DMS 273 treated with DMSO at 0.1 percent for 48 hours (cell line): ENCODE results near the gene NFASC.
A peak's percentile ranks its signal among the peaks of the same experiment; 100 is the strongest.

ENCODE experiments used
- DNase-seq: peaks from one replicate; lab custom pipeline; 2025; lab: John Stamatoyannopoulos, UW

Gene NFASC

DNA sequence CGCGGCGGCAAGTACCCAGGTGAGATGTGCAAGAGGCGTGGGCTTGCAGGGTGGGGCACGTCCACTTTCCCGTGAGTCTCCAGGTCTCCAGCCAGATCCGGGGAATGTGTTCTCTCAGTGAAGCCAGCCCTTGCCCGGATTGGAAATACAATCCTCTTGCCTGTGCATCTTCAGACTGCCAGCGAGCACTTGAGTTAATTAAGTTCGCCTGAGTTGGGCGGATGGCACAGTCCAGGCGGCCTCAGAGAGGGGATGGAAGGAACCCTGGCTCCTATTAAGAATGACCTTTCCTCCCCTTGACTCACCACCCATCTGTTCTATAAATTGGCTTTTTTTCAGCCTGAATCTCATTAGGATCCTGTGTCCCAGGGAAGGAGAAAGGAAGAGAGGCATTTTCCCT is 139.0 kb downstream of the NFASC start:
- DNase-seq, result peak; percentile 57

DNA sequence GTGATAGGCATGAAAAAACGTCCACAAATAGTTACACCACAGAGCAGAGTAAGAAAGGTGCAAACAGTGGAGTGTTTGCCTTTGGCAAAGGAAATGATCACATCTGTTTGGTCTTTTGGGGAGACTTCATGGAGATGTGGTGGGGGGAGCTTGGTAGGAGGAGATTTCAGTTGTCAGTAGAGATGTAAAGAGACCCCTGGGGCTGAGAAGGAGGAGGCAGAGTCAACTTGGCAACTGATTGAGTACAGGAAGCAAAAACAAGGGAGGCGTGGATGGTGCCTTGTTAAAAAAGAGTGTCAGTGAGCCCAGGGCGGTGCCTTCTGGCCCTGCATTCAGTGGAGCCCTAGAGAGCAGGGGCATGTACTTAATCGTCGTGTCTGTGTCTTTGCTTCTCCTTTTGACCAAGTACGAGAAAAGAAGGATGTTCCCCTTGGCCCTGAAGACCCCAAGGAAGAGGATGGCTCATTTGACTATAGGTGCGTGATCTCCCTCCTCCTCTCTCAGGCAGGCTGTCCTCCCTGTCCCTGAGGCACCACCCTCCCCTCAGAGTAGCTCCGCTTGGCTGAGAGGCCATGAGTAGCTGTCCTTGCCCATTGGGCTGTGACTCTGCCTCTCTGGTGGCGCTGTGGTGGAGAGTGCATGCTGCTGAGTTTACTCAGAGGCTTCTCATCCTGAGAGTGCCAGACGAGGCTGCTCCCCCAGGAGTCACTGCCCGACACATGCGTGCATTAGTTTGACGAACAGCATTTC is 141.9 kb downstream of the NFASC start:
- DNase-seq, result no peak

DNA sequence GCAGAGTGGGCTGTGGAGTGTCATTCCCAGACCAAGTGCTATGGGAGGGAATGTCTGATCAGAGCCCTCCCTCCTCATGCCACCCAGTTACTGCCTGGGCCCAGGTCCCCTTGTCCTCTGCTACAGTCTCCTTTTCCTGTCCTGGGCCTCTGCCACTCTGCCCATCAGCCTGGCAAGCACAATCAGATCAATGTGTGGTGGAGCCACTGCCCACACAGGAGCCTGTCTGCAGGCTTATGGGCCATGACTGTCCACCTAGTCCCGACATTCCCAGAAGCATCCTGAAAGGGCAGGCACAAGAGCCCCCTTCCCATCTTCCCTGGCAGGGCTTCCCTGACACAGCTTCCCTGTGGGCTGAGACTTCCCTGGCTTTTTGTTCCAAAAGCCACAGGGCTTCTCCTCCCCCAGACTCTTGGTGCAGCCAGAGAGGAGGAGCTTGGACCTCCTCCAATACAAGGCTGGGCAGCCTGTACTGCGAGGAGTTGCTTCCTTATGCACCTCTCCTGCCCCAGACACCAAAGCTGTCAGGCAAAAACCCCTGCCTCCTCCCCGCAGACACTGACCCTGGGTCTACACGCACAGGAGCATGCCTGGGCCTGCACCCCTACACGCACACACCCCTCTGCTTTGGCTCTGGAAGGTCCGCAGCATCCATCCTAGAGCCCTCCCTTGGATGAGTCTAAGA is 143.2 kb downstream of the NFASC start:
- DNase-seq, result peak; percentile 36

GRCh38 chr1:205014783-205015182 is 144.1 kb downstream of the NFASC start:
- no peak for DNase-seq

GRCh38 chr1:205015241-205015640 is 144.6 kb downstream of the NFASC start:
- no peak for DNase-seq

DNA sequence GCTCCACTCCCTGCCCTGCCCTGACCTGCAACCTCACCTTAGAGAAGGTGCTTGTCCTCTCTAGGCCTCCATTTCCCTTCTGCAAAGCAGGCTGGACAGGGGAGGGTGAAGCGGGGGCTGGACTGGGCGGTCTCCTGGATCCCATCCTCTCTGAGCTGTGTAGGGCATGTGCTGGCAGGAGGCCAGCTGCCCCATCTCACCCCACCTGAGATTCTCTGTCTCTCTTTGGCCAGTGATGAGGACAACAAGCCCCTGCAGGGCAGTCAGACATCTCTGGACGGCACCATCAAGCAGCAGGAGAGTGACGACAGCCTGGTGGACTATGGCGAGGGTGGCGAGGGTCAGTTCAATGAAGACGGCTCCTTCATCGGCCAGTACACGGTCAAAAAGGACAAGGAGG is 145.4 kb downstream of the NFASC start:
- DNase-seq, result no peak

DNA sequence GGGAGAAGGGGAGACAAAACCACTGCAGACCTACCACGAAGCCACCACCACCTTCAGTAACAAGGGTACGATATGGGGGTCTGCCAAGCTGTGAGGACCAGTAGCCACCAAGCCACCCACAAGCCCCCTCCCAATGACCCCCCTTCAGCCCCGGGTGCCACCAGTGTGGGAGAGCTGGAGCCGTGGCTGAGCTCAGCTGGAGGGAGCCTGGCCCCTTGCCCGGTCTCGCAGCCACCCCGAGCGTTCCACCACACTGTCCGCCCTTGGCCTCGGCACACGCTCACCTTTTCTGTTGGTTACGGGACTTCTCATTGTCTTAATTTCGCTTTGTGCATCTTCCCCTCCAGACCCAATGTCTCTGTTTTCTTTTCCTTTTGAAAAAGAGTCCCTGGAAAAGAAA is 145.9 kb downstream of the NFASC start:
- DNase-seq, result no peak

DNA sequence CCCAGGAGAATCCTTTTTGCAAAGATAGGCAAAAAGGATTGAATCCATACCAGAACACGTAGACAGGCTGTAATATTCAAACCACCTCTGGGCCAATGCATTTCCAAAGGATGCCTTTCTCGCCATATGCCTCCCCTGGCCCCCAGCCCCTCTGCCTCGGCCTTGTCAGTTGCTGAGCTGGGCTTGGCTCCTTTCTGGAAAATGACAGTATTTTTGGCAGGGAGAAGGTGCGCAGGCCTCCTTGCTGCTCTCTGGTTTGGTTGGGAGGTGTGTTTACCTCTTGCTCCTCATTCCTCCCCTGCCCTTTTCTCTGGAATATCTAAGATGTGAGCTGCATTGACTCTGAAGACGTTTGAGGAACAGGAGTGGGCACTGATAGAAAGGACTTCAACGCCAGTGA is 146.3 kb downstream of the NFASC start:
- no peak for DNase-seq

DNA sequence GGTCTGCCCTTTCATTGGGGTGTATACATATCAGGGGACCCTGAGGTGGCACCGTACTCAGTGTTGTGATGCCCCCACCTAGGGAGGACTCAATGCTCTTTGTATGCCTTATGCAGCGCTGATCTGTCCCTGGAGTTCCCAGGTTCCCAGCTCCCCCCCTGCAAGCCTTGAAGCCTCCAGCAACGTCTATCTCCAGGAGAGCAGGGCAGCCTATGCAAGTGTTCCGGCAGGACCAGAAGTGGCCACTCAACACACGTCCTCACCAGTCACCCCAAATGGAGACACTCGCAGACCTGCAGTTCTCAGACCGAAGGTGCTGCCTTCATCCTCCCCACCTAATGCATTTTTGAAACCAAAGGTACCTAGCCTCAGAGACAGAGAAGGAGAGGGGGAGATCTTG is 147.1 kb downstream of the NFASC start:
- no peak for DNase-seq

DNA sequence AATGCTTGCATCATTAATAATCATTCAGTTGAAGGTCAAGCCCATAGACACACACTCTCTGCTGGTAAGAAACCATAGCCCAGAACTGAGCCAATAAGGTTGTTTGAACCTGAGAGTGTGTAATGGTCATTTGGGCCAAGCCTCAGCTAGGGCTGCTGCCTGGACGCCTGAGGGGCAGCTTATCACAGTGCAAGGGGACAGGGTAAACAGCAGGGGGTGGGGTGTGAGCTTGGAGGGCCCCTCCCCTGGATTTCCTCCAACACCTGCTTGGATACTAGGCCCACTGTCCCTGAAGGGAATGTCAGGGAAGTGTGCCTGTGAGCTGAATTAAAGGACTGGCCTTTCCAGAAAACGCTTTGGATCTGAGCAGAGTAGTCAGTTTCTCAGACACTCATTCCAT is 147.7 kb downstream of the NFASC start:
- no peak for DNase-seq

- no peak for DNase-seq
These were observed 149.8 kb downstream of the NFASC start for GRCh38 chr1:205020466-205020865.

DNA sequence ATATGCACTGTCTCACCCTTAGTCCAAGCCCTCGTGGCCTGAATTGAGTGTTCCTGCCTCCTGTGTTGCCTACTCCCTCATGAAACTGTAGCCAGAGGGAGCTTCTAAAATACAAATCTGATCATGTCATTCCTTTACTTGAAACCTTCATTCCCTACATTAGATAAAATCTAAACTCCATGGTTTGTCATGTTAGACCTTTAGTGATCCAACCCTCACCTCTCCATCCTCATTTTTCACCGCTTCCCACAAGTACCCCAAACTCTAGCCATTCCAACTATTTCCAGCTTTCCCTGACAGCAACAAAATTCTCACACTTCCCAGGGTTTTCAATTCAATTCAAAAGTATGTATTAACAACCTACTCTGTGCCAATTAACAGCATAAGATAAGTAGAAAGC is 154.0 kb downstream of the NFASC start:
- DNase-seq, result no peak

- no peak for DNase-seq
These were observed 154.6 kb downstream of the NFASC start for GRCh38 chr1:205025239-205025638.

DNA sequence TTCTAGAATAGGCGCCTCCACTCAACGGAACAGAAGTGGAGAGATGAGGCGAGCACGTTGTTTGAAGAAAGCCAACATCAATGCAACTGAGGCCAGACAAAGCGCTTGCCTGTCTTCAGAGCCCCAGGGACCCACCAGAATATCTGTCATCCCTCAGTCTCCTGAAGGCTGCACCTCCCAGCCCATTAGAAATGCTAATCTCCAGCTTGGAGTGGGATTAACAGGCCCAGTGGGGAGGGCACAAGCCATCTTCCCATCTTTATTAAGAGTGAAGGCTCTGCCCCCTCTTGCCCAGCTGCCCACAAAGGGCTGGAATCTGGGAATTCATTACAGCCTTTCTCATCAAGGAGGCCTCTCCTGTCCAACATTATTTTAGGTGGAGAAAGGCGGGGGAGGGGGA is 155.5 kb downstream of the NFASC start:
- no peak for DNase-seq

DNA sequence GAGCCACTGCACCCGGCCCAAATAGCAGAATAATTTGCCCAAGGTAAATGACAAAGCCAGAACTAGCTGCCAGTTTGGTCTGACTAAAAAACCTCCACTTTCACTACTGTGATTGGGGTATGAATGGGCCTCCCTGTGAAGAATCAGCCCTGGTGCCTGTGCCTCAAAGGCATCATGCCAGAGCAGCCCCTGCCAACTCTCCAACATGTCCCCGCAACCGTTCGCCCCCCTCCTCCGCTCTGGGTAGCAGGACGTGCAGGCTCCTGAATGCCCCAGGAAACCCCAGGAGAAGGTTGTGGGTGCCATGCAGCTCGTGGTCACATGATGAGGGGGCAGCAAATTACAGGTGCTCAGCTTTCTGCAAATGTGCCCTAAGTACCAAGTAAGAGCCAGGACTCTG is 157.7 kb downstream of the NFASC start:
- no peak for DNase-seq

- no peak for DNase-seq
These were observed 158.3 kb downstream of the NFASC start for GRCh38 chr1:205028924-205029323.

DNA sequence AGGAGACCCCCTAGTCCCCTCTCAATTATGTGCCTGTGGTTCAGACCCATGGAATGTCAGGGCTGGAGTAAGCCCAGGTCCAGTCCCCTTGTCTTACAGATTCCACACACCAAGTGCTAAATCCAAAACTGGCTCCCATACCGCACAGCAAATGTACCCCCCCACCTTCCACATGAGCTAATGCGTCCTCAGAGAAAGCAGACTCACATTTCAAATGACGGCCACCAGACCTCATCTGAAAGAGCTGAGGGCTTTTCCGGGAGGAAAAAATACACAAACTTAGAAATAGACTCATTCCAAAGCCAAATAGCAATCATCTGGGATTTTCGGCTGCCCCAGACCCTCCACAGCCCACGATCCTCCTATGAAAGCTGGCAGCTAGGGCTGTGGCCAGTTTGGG is 159.6 kb downstream of the NFASC start:
- no peak for DNase-seq

DNA sequence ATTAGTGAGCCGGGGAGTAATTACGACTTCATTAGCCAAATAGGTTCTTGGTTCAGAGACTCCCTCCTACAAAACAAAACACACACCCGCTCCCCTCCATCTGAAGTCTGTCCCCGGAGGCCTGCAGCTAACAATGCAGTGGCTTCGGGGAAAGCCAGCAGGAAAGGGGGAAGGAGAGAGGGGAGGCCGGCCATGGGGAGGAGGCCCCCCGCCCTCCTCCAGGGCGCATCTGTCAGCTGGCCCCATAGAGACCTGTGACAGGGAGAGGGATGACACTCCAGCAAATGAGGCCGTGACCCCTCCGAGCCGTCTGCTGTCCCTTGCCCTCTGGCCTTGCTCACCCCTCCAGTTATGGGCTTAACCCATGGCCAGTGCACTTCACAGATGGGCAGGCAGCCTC is 160.2 kb downstream of the NFASC start:
- no peak for DNase-seq

DNA sequence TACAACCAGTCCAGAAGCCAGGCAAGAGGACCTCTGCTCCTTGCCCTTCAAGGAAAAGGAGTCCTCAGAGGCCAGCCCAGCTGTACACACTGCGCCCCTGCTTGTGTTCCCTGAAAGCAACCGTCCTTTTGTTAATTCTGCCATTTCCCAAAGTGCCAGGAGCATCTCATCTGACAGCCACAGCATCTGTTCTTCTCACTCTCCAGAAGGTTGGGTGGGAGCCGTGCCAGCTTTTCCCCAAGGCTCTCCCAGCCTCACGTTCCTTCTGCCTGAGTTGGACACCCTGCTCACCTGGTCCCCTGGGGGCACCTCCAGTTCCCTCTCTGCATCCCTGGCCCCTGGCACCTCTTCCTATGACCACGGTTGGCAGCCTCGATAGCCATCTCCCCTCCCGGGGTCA is 161.8 kb downstream of the NFASC start:
- DNase-seq, result peak; percentile 82

GRCh38 chr1:205037539-205037938 is 166.9 kb downstream of the NFASC start:
- no peak for DNase-seq

GRCh38 chr1:205038132-205038786 is 167.6 kb downstream of the NFASC start:
- no peak for DNase-seq

GRCh38 chr1:205041001-205041715 is 170.5 kb downstream of the NFASC start:
- DNase-seq, result no peak
